Small intestine (tissue), 7 donors: ENCODE measurements around the gene GNPDA2. TPM values are rescaled to one million over a fixed set of nuclear protein-coding genes. Genes with fewer than 3 reads are reported as not detected.

Source experiments
- DNase-seq, 2 donors: peaks; one replicate each; pipeline versions ENCODE4 v3.0.0 to v3.0.0-alpha.2; 2013
- FAIRE-seq: peaks from 2 replicates; lab custom pipeline; 2012; peaks lifted over from hg19 to GRCh38; lab: Jason Lieb, UNC
- H3K27ac ChIP-seq, 3 donors: one replicate each; pipeline ENCODE4 v1.5.1; 2013; ENCODE audit warnings: low read length in 2 of 3, mild to moderate bottlenecking in 2 of 3, control low read depth in 1 of 3, inconsistent platforms in 1 of 3, low read depth in 1 of 3, moderate library complexity in 1 of 3
- H3K27me3 ChIP-seq, 3 donors: one replicate each; pipeline ENCODE4 v1.6.1; 2013; ENCODE audit warnings: low read length in 3 of 3, inconsistent platforms in 1 of 3; ENCODE audit not compliant: control insufficient read depth in 3 of 3, insufficient read depth in 3 of 3
- H3K36me3 ChIP-seq, 3 donors: one replicate each; pipeline ENCODE4 v1.6.1; 2013; ENCODE audit warnings: low read length in 3 of 3, inconsistent platforms in 1 of 3, low read depth in 1 of 3, mild to moderate bottlenecking in 1 of 3, moderate library complexity in 1 of 3; ENCODE audit not compliant: control insufficient read depth in 3 of 3, insufficient read depth in 2 of 3
- H3K4me1 ChIP-seq, 3 donors: one replicate each; pipeline ENCODE4 v1.6.1; 2013; ENCODE audit warnings: low read length in 2 of 3, inconsistent platforms in 1 of 3, low read depth in 1 of 3, mild to moderate bottlenecking in 1 of 3, moderate library complexity in 1 of 3; ENCODE audit not compliant: control insufficient read depth in 3 of 3, insufficient read depth in 2 of 3
- H3K4me3 ChIP-seq, 3 donors: one replicate each; pipeline ENCODE4 v1.5.1; 2013; ENCODE audit warnings: low read length in 3 of 3, control low read depth in 1 of 3, inconsistent platforms in 1 of 3, low read depth in 1 of 3, mild to moderate bottlenecking in 1 of 3, moderate library complexity in 1 of 3
- H3K9me3 ChIP-seq, 2 donors: one replicate each; pipeline ENCODE4 v1.6.1; 2013; ENCODE audit warnings: low read depth in 1 of 2, low read length in 1 of 2; ENCODE audit not compliant: control insufficient read depth in 2 of 2, insufficient read depth in 1 of 2
- WGBS, 3 donors: extraction: QIAGEN DNeasy Blood & Tissue Kit; methylation state at CpG; one replicate each; pipeline ENCODE4 v1.1.7; 2013; 5-methylcytosine and 5-hydroxymethylcytosine counted together
- polyA plus RNA-seq, 4 donors: library from polyadenylated mRNA; stranded (reverse) in 3 of 4; unstranded in 1 of 4; fragments of 200-250 nt in 3 of 4; fragments of 120-200 nt in 1 of 4; gene quantifications; one replicate each; pipeline versions ENCODE4 v1.2.1 to v1.2.3, GENCODE V29; 2013
- donor health status: healthy with polysubstance abuse.
- donor health status: control.
- donor health status: control.
- donor health status: Bipolar disorder and iron deficiency.
- donor health status: healthy.

Gene GNPDA2
- polyA plus RNA-seq, 4 donors = 6.5 to 14.5 (median 8.7) TPM

DNA sequence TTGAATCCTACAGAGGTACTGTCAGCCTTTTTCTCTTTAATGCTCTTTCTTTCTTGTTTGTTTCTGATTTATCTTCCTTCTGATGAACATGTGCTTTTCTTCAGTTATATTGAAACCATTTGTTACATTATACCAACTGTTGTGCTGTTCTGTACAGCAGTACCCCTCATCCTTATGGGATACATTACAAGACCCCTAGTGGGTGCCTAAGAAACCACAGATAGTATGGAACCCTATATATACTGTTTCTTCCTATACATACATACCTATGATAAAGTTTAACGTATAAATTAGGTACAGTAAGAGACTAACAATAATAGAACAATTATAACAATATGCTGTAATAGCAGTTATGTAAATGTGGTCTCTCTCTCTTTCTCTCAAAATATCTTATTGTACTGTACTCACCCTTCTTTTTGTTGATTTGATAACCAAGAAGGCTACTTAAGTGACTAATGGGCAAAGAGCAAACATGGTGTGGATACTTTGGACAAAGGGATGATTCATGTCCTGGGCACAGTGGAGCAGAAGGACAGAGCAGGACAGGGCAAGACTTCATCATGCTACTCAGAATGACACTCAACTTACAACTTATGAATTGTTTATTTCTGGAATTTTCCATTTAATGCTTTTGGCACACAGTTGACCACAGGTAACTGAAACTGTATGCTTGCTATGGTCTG, 64.3 kb downstream of the GNPDA2 start:
- Histone ChIP-seq H3K9me3 (no peaks in the 10 kb centered on the region), H3K4me3 (no peak overlapping the region), H3K27me3 (no peaks in the 10 kb centered on the region), H3K36me3 (no peaks in the 10 kb centered on the region), H3K4me1 (no peaks in the 10 kb centered on the region), H3K27ac (no peak overlapping the region)
- WGBS, 3 donors = 85 to 90% (median 85%) methylated on average over 1 of the region's 1 CpG
- DNase-seq = no peak
- no peak for FAIRE-seq

DNA sequence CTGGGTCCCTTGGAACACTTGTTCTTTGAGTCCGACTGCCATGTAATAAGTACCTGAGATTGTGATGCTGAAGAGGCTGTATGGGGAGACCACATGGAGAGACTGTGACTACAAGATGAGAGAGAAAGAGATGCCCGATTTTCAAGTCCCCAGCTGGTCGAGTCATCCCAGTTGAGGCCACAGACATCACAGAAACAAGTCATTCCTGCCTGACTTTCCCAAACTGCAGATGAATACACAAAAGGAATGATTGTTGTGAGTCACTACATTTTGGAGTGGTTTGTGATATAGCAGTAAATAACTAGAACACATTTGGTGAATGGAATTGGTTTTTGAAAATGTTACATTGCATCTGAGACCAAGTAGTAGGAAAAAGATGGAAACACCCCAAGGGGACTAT, 66.0 kb downstream of the GNPDA2 start:
- Histone ChIP-seq H3K4me3 (no peak overlapping the region), H3K4me1 (no peaks in the 10 kb centered on the region), H3K36me3 (no peaks in the 10 kb centered on the region), H3K27ac (no peak overlapping the region), H3K27me3 (no peaks in the 10 kb centered on the region), H3K9me3 (no peaks in the 10 kb centered on the region)
- DNase-seq = no peak
- 32 to 64% (median 55%) methylated on average over 3 of the region's 3 CpGs for WGBS, 3 donors
- FAIRE-seq = no peak

DNA sequence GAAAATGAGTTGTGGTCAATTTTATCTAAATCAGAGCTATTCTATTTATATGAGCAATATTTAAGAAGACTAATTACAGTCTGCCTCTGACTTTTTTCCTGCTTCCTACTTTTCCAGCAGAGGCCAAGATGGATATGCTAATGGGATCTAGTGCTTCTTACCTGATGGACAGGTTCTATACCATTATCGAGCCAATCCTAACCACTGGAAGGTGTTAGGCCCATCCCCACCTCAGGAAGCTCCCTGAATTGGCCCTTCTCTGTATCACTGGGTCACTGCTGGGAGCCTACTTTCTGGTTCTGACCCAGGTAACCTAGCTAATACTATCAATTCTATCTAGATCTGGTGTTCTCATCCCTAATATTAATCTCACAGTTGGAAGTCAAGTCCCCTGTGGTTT, 74.4 kb downstream of the GNPDA2 start:
- Histone ChIP-seq H3K27me3 (no peaks in the 10 kb centered on the region), H3K4me1 (no peaks in the 10 kb centered on the region), H3K9me3 (no peaks in the 10 kb centered on the region), H3K27ac (no peak overlapping the region), H3K4me3 (no peak overlapping the region), H3K36me3 (no peaks in the 10 kb centered on the region)
- 71 to 77% (median 75%) methylated on average over 1 of the region's 1 CpG for WGBS, 3 donors
- no peak for DNase-seq
- no peak for FAIRE-seq

Other genes starting within 250 kb of the GNPDA2 start
- under 1 TPM in 1 of 4 donors, not detected in 3; 0.09 TPM for gene YIPF7, start 74.9 kb downstream of the GNPDA2 start, polyA plus RNA-seq
- 10 to 100 TPM; 13.5 to 29.3 (median 15.0) TPM for gene GUF1, start 48.1 kb downstream of the GNPDA2 start, polyA plus RNA-seq